K562 (cell line): Measurements from ENCODE around the gene UNC5C. TPM values are rescaled to one million over a fixed set of nuclear protein-coding genes. Genes with fewer than 3 reads are reported as not detected.

Experiments
- ATAC-seq: fragments of 200-7000 bp; cut with Tn5 transposase; 3 replicates; pipeline ENCODE4 v1.9.1; 2020; ENCODE audit warnings: moderate library complexity
- BruUV-seq: library from RNA; stranded (reverse); fragments of 400-500 nt; replicated peaks from 2 replicates; lab custom pipeline; 2021; lab: Mats Ljungman, UMichigan
- CTCF ChIA-PET: fragments of 300-600 bp; formaldehyde crosslinking; extraction: SDS; loops from one replicate; lab custom pipeline; 2021; ENCODE audit warnings: low intra/inter-chr PET ratio; lab: Yijun Ruan, JAX
- POLR2A ChIA-PET: fragments of 300-600, 350-650 bp; sonication (Branson Sonifier 250); formaldehyde crosslinking; extraction: SDS; loops from one replicate; lab custom pipeline; 2021; ENCODE audit warnings: antibody characterized with exemption, inconsistent platforms; lab: Yijun Ruan, JAX
- DNase-seq, 4 experiments: peaks; one replicate each; pipeline versions ENCODE4 v3.0.0 to v3.0.0-alpha.2; 2011 to 2018; ENCODE audit warnings: low spot score in 3 of 4, mixed read lengths in 3 of 4; ENCODE audit errors: extremely low read depth in 1 of 4
- FAIRE-seq: peaks from 2 replicates; lab custom pipeline; 2011; peaks lifted over from hg19 to GRCh38; lab: Jason Lieb, UNC
- H2AFZ ChIP-seq: 2 replicates; pipeline ENCODE4 v1.6.0; 2011; ENCODE audit warnings: low read depth, low read length, control low read depth, inconsistent platforms
- H3K27ac ChIP-seq: fragments of 200-600 bp; 3 replicates; pipeline ENCODE4 v1.8.0; 2011; ENCODE audit warnings: low read depth, mild to moderate bottlenecking, control low read depth, inconsistent platforms, low read length, moderate library complexity, mixed read lengths; ENCODE audit errors: extremely low read depth
- H3K27me3 ChIP-seq, 2 experiments: fragments of 300-600 bp in 1 of 2; 2 replicates in 1 of 2; 3 replicates in 1 of 2; pipeline versions ENCODE4 v1.6.0 to v1.8.0; 2011; ENCODE audit warnings: inconsistent platforms in 2 of 2, low read length in 2 of 2, mild to moderate bottlenecking in 1 of 2, mixed read lengths in 1 of 2, moderate library complexity in 1 of 2; ENCODE audit not compliant: control insufficient read depth in 2 of 2, insufficient read depth in 2 of 2
- H3K36me3 ChIP-seq: fragments of 300-600 bp; 3 replicates; pipeline ENCODE4 v1.8.0; 2011; ENCODE audit warnings: mild to moderate bottlenecking, low read length, inconsistent platforms; ENCODE audit not compliant: control insufficient read depth, insufficient read depth
- H3K4me1 ChIP-seq, 2 experiments: fragments of 200-600 bp in 1 of 2; replicated peaks in 1 of 2; 2 replicates in 1 of 2; 3 replicates in 1 of 2; pipeline versions ENCODE4 v1.5.1 to v1.8.0; 2011; ENCODE audit warnings: inconsistent platforms in 2 of 2, low read length in 2 of 2, mild to moderate bottlenecking in 1 of 2, mixed read lengths in 1 of 2, moderate library complexity in 1 of 2; ENCODE audit not compliant: control insufficient read depth in 2 of 2, insufficient read depth in 2 of 2
- H3K4me2 ChIP-seq: 2 replicates; pipeline ENCODE4 v1.6.1; 2011; ENCODE audit warnings: low read length, control low read depth, inconsistent platforms, mixed read lengths; ENCODE audit not compliant: insufficient read depth
- H3K4me3 ChIP-seq: fragments of 200-600 bp; sonication (generic), shearing (Covaris generic); 2 replicates; pipeline ENCODE4 v1.5.1; 2016; ENCODE audit warnings: control low read depth, inconsistent platforms
- H3K79me2 ChIP-seq: fragments of 200-600 bp; 3 replicates; pipeline ENCODE4 v1.8.0; 2011; ENCODE audit warnings: low read length, inconsistent platforms; ENCODE audit not compliant: control insufficient read depth, insufficient read depth
- H3K9ac ChIP-seq, 2 experiments: 2 replicates each; pipeline versions ENCODE4 v1.6.0 to v1.6.1; 2011; ENCODE audit warnings: low read depth in 2 of 2, low read length in 2 of 2, control low read depth in 1 of 2, inconsistent platforms in 1 of 2, mild to moderate bottlenecking in 1 of 2, mixed read lengths in 1 of 2; ENCODE audit not compliant: insufficient read depth in 1 of 2
- H3K9me1 ChIP-seq: one replicate; pipeline ENCODE4 v1.6.0; 2011; ENCODE audit warnings: inconsistent platforms, mild to moderate bottlenecking, low read length, moderate library complexity; ENCODE audit not compliant: control insufficient read depth, insufficient read depth
- H3K9me3 ChIP-seq: replicated peaks from 2 replicates; pipeline ENCODE4 v1.5.1; 2011; ENCODE audit warnings: low read depth, low read length, inconsistent platforms; ENCODE audit not compliant: control insufficient read depth, insufficient read depth
- H4K20me1 ChIP-seq: replicated peaks from 2 replicates; pipeline ENCODE4 v1.6.1; 2011; ENCODE audit warnings: low read length, inconsistent platforms, mixed read lengths; ENCODE audit not compliant: control insufficient read depth, insufficient read depth
- CLOCK ChIP-seq: fragments of 250-450 bp; sonication (Bioruptor Pico); IDR thresholded peaks from 2 replicates; pipeline ENCODE4 v1.4.0; 2020; ENCODE audit warnings: mild to moderate bottlenecking, moderate library complexity, borderline replicate concordance
- WGBS: fragments of 100-300 bp; shearing (Covaris generic); methylation state at CpG from one replicate; pipeline ENCODE4 v1.1.6; 2016; ENCODE audit warnings: low coverage, mixed read lengths; ENCODE audit not compliant: insufficient coverage; ENCODE audit errors: missing lambda C conversion rate; 5-methylcytosine and 5-hydroxymethylcytosine counted together
- in situ Hi-C: fragments of 300-500 bp; cut with MboI; formaldehyde crosslinking; loops from 4 replicates; pipeline ENCODE4 v1.15.0; 2018; ENCODE audit warnings: inconsistent platforms, mixed read lengths
- intact Hi-C: fragments of 100-400 bp; cut with micrococcal nuclease; formaldehyde crosslinking; loops from 2 replicates; pipeline ENCODE4 v1.14.2; 2022
- polyA plus RNA-seq, 8 experiments: library from polyadenylated mRNA; depleted of rRNA in 4 of 8; stranded (reverse) in 5 of 8; unstranded in 3 of 8; fragments of >200 nt; fragmentation: Nextera tagmentation in 2 of 8; fragmentation: Illumina TruSeq in 1 of 8; extraction: Ambion mirVana in 2 of 8; extraction: Trizol in 1 of 8; gene quantifications; 2 replicates each; pipeline versions ENCODE4 v1.2.1 to v1.2.3, GENCODE V29; 2011 to 2014; ENCODE audit warnings: inconsistent platforms in 1 of 8, missing spikeins in 1 of 8
- total RNA-seq, 7 experiments: library from RNA; depleted of rRNA in 6 of 7; stranded (reverse); fragments of >200 nt in 6 of 7; fragmentation: Illumina TruSeq in 2 of 7; extraction: Trizol in 2 of 7; gene quantifications; 2 replicates each; pipeline versions ENCODE4 v1.2.1 to v1.2.3, GENCODE V29; 2011 to 2021; ENCODE audit warnings: low replicate concordance in 1 of 7
- TF ChIP-seq, protein P1 (sequence below), 2 experiments: fragments of 450-650 bp; formaldehyde crosslinking in 1 of 2; IDR thresholded peaks; 2 replicates each; pipeline versions ENCODE4 v1.4.0 to v1.6.1; 2014 to 2020; ENCODE audit warnings: mild to moderate bottlenecking in 2 of 2, borderline replicate concordance in 1 of 2, low read depth in 1 of 2

UNC5C gene
- total and polyA plus RNA-seq, 9 of the 15 experiments (the other 6 are each of a cell fraction or from before 2014, with no cell fraction given) = under 0.01 to 0.10 (median 0.03) TPM; not detected in 1

DNA sequence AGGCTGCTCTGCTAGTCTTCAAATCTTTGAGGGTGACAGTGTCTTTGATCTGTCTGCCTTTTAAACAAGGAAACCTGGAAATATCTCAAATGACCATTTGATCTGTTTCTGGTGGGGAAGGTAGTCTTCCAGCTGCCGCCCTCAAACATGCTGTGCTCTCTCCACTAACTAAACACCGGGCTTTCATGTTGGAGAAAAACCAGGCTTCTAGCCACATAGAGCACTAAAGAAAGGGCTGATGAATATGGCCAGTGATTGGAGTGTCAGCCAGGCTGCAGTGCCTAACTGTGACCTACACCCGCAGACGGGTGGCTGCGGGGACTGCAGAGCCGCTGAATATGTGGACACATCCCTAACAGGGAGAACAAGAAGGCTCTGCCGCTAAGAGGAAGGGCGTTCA lies 85.9 kb downstream of the UNC5C start:
- Histone ChIP-seq H3K4me3 (no peak overlapping the region), H3K79me2 (no peaks in the 10 kb centered on the region), H3K27ac (no peak overlapping the region), H3K4me1 (no peaks in the 10 kb centered on the region), H3K4me2 (no peak overlapping the region), H3K9me1 (no peaks in the 10 kb centered on the region), H3K9ac (no peak overlapping the region), H4K20me1 (no peaks in the 10 kb centered on the region), H3K9me3 (no peaks in the 10 kb centered on the region), H3K27me3 (0 out of 5 replicates have a peak, but pooled peaks cover 0 to 4% of the 10 kb centered on the region in 2 experiments), H3K36me3 (no peaks in the 10 kb centered on the region), H2AFZ (no peak overlapping the region)
- ATAC-seq = no peak
- ChIA-PET CTCF (no interaction called here), POLR2A (no interaction called here)
- in situ Hi-C loops (no loop called here), intact Hi-C loops (no loop called here)
- 0% methylated on average over 8 of the region's 8 CpGs for WGBS
- TF ChIP-seq CLOCK (CRISPR knock-in tag) = no peak
- TF ChIP-seq, protein P1, sequence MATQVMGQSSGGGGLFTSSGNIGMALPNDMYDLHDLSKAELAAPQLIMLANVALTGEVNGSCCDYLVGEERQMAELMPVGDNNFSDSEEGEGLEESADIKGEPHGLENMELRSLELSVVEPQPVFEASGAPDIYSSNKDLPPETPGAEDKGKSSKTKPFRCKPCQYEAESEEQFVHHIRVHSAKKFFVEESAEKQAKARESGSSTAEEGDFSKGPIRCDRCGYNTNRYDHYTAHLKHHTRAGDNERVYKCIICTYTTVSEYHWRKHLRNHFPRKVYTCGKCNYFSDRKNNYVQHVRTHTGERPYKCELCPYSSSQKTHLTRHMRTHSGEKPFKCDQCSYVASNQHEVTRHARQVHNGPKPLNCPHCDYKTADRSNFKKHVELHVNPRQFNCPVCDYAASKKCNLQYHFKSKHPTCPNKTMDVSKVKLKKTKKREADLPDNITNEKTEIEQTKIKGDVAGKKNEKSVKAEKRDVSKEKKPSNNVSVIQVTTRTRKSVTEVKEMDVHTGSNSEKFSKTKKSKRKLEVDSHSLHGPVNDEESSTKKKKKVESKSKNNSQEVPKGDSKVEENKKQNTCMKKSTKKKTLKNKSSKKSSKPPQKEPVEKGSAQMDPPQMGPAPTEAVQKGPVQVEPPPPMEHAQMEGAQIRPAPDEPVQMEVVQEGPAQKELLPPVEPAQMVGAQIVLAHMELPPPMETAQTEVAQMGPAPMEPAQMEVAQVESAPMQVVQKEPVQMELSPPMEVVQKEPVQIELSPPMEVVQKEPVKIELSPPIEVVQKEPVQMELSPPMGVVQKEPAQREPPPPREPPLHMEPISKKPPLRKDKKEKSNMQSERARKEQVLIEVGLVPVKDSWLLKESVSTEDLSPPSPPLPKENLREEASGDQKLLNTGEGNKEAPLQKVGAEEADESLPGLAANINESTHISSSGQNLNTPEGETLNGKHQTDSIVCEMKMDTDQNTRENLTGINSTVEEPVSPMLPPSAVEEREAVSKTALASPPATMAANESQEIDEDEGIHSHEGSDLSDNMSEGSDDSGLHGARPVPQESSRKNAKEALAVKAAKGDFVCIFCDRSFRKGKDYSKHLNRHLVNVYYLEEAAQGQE (IDR thresholded peaks at IDR 0.05; ENCODE audit: borderline replicate concordance) = no peak
- TF ChIP-seq, protein P1 (CRISPR knock-in tag; IDR thresholded peaks at IDR 0.05; ENCODE audit: low read depth) = no peak
- FAIRE-seq = no peak
- no TSS peak for BruUV-seq
- no peak for DNase-seq
